Mesodermal cell (in vitro differentiated cells): Measurements from ENCODE around the gene RPL10.

Source experiments
- H3K27ac ChIP-seq: 2 replicates; pipeline ENCODE4 v1.7.0; 2013; ENCODE audit warnings: mild to moderate bottlenecking, low read depth, low read length, moderate library complexity; ENCODE audit not compliant: severe bottlenecking
- H3K36me3 ChIP-seq: 2 replicates; pipeline ENCODE4 v1.7.1; 2013; ENCODE audit warnings: mild to moderate bottlenecking, low read length, moderate library complexity; ENCODE audit not compliant: control insufficient read depth, insufficient read depth
- H3K4me1 ChIP-seq: one replicate; pipeline ENCODE4 v1.7.1; 2013; ENCODE audit warnings: mild to moderate bottlenecking, low read length; ENCODE audit not compliant: insufficient read depth, control insufficient read depth, poor library complexity, severe bottlenecking
- H3K4me3 ChIP-seq: 2 replicates; pipeline ENCODE4 v1.7.0; 2013; ENCODE audit warnings: low read length, control low read depth, mild to moderate bottlenecking; ENCODE audit not compliant: insufficient read depth, poor library complexity, severe bottlenecking; ENCODE audit errors: extremely low read depth
- H3K9me3 ChIP-seq: 2 replicates; pipeline ENCODE4 v1.7.1; 2013; ENCODE audit warnings: mild to moderate bottlenecking, low read length, moderate library complexity; ENCODE audit not compliant: control insufficient read depth
- WGBS, 2 experiments: methylation state at CpG; one replicate each; pipeline ENCODE4 v1.1.5; 2013; ENCODE audit warnings: missing lambda C conversion rate in 2 of 2; ENCODE audit not compliant: insufficient coverage in 2 of 2; 5-methylcytosine and 5-hydroxymethylcytosine counted together

The RPL10 gene

DNA sequence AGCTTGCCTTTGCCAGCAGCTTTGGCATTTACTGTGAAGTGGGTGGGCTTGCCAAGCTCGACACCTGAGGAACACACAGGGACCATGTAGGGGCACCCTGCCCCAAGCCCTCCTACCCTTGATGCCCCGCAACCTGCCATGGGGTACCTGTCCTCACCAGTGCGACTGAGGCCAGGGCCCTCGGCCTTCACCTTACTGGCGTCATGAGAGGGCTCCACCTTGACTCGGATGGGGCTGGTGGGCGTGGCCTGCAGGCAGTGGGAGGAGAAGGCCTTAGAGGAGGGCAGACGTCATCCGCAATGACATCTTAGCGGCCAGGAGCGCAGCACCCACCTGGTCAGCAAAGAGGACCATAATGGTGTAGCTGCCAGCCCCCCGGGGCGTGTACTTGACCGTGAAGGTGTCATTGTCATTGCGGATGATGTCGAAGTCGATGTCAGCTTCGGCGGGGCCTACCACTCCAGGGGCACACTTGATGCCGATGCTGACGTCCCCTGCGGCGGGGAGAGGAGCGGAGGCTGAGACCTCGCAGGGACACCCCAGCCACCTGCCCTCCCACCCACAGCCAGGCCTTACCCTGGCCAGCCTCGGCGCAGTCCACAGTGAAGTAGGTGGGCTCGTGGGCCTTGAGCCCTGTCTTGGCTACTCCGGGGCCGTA lies 36.0 kb upstream of the RPL10 start:
- 96% methylated on average over 7 to 18 of the region's 30 CpGs for WGBS, 2 experiments
- no peak overlapping the region for H3K27ac ChIP-seq
- peaks cover 82% of the 10 kb centered on the region for H3K36me3 ChIP-seq
- H3K9me3 ChIP-seq = no peaks in the 10 kb centered on the region
- H3K4me1 ChIP-seq = peaks cover 3% of the 10 kb centered on the region
- no peak overlapping the region for H3K4me3 ChIP-seq

DNA sequence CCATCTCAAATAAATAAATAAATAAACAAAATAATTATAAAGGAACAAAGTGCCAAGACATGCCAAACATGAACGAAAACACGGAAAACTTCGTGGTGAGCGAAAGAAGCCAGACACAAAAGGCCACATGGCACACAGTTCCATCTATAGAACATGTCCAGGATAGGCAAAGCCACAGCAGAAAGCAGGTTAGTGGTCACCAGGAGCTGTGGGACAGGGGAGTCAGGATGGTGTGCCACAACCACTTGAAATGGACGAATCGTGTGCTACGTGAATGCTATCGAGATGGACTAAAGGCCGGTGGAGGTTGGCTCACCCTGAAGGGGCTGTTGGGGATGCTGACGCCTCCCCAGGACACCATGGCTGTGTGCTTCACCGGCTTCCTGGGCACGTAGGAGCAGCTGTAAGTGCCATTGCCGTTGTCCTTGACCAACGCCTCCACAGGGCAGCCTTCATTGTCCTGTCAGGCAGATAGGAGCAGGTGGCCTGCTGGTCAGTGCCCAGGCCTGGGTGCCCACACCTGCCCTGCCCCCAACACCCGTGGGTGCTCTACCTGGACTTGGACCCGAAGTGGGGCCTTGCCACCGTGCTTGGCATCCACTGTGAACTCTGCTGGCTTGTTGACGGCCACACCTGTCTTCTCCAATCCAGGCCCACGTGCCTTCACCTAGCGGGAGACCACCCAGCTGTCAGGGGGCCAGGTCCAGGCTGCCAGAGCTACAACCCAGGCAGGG lies 34.3 kb upstream of the RPL10 start:
- Histone ChIP-seq H3K36me3 (peaks cover 76% of the 10 kb centered on the region), H3K27ac (no peak overlapping the region), H3K9me3 (no peaks in the 10 kb centered on the region), H3K4me1 (peaks cover 10% of the 10 kb centered on the region), H3K4me3 (no peak overlapping the region)
- 97 to 98% methylated on average over 11 to 12 of the region's 20 CpGs for WGBS, 2 experiments

DNA sequence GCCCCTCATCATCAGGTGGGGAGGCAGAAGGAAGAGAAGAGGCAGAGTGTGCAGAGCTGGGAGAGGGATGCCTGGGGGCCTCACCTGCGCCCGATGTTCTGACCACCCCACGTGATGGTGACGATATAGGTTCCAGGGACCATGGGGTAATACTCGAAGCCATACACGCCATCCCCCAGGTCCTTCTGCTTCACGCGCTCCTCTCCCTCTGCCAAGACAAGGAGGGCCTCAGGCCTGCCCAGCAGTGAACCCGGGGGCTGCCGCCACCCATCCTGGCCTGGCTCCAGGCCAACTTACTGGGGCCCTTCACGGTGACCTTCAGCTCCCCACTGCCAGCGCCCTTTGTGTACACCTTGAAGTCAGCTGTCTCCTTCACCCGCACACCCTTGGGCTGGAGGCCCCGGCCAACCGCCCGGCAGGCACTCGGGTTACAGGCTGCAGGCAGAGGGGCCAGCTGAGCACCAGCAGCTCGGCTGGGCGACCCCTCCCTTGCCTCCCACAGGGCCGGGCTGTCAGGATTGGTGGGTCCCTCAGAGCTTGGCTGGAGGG lies 33.1 kb upstream of the RPL10 start:
- WGBS, 2 experiments = 98 to 100% methylated on average over 4 to 11 of the region's 20 CpGs
- H3K27ac ChIP-seq = no peak overlapping the region
- H3K36me3 ChIP-seq = peaks cover 67% of the 10 kb centered on the region
- no peaks in the 10 kb centered on the region for H3K9me3 ChIP-seq
- H3K4me1 ChIP-seq = peaks cover 10% of the 10 kb centered on the region
- H3K4me3 ChIP-seq = no peak overlapping the region

DNA sequence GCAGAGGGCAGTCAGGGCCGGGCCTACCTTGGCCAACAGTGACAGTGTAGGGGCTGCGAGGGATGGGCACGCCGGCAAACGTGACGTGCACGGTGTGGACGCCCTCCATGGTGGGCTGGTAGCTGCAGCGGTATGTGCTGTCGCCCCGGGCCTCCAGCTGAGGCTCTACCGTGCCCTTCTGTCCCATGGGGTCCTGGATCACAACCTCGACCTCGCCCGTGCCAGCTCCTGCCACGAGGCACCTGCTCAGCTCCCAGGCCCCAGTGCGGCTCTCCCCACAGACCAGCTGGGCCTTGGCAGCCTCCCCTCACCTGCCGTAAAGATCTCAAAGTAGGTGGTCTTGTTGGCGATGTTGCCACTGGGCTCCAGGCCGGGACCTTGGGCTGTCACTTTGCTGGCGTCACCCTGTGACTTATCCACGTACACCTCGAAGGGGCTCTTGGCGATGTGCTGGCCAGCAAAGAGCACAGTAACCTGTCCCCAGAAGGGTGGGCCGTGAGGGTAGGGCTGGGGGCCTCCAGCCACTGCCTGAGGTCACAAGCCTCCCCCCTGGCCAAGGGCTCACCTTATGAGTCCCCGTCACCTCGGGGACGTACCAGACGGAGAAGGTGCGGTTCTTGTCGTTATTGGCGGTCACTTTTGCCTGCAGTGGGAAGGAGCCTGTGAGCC lies 32.0 kb upstream of the RPL10 start:
- 96 to 97% methylated on average over 11 to 23 of the region's 32 CpGs for WGBS, 2 experiments
- peaks cover 10% of the 10 kb centered on the region for H3K4me1 ChIP-seq
- no peak overlapping the region for H3K27ac ChIP-seq
- no peaks in the 10 kb centered on the region for H3K9me3 ChIP-seq
- H3K4me3 ChIP-seq = no peak overlapping the region
- H3K36me3 ChIP-seq = peaks cover 59% of the 10 kb centered on the region

DNA sequence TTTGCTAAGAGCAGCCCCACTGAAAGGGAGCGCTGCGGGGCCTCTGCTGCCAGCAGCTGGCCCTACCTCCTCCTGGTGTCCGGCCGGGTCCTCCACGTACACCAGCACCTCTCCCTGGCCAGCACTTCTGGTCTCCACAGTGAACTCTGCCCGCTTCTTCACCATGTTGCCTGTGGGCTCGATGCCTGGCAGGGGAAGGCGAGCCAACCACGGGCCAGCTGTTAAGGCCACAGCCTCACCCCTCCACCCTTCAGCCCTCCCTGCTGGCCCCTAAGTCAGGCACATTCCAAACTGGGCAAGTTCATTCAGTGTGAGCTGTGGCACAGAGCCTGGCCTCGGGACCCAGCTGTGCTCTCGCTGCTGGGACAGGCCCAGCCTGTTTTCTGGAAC lies 31.5 kb upstream of the RPL10 start:
- Histone ChIP-seq H3K36me3 (peaks cover 54% of the 10 kb centered on the region), H3K4me3 (no peak overlapping the region), H3K27ac (no peak overlapping the region), H3K9me3 (no peaks in the 10 kb centered on the region), H3K4me1 (peaks cover 10% of the 10 kb centered on the region)
- WGBS, 2 experiments = 100% methylated on average over 2 to 4 of the region's 11 CpGs

DNA sequence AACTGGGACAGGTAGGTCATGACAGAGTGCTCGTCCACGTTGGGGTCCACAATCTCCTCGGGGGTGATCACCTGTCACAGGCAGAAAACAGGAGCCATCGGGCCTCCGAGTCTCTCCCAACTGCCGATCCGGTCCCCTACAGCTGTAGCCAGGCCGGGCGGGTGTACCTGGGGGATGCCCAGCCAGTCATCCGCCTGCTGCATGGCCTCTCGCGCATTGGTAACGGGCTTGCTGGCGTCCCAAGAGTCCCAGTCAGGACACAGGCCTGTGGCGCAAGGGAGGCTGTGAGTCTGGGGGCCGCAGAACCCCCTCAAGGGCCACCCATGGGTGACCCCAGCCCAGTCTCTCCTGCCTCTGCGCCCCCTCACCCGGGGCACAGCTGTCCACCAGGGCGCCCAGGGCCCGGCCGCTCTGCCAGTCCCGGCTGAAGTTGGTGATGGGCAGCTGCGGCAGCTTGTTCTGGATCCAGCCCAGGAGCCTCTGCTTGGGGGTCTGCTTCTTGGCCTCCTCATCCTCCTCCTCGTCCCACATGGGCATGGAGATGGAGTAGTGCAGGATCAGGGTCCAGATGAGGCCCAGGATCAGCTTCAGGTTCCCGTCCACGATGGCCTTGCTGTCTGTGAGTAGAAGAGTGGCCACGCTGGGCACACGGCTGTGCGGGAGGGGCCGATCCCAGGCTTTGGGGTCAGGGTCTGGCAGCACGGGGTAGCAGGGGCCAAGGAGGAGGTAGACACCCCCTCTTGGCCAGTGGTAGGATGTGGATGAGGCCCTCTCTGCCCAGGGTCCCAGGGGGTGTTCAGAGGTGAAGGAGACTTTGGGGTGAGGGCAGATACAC lies 30.5 kb upstream of the RPL10 start:
- peak overlapping the region; percentile 62 for H3K4me3 ChIP-seq
- no peaks in the 10 kb centered on the region for H3K9me3 ChIP-seq
- H3K36me3 ChIP-seq = peaks cover 45% of the 10 kb centered on the region
- H3K4me1 ChIP-seq = peaks cover 12% of the 10 kb centered on the region
- H3K27ac ChIP-seq = peak overlapping the region; percentile 96
- WGBS, 2 experiments = 97% methylated on average over 13 to 19 of the region's 31 CpGs

DNA sequence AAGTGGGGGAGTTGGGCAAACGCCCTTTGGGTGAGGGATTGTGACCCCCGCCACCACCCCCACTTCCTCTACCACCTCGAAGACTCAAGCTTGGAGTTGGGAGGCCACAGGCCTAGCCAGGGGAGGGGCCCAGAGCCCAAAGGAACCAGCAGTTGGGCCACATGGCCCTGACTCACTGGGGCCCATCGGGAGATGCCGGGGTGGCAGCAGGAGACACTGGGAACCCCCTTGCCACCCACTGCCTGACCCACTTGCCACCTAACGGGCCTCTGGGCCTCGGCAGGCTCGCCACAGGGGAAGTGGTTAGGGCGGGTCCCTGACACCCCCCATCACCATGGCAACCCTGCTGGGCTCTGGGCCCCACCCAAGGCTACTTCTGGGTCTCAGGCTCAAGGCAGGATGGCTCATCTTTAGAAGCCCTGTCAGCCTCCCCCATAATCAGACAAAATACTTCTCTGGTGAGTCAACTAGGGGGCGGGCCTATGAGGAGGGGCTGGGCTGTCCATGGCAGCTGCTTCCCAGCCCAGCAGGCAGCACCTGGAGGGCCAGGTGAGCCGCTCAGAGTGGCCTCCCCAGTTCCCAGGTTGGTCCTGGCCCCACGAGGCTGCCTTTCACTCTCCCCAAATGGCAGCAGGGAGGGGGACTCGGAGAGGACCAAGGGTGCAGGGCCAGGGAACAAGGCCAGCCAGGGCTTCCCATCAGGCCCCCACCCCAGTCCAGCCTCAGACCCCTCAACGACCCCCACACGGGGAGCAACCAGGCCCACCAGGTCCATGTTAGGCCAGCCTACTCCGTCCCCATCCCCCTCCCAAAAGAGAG lies 29.3 kb upstream of the RPL10 start:
- H3K4me1 ChIP-seq = peaks cover 21% of the 10 kb centered on the region
- no peaks in the 10 kb centered on the region for H3K9me3 ChIP-seq
- H3K27ac ChIP-seq = peak overlapping the region; percentile 96
- peak overlapping the region; percentile 62 for H3K4me3 ChIP-seq
- WGBS, 2 experiments = 44 to 45% methylated on average over 2 to 3 of the region's 16 CpGs
- H3K36me3 ChIP-seq = peaks cover 36% of the 10 kb centered on the region

DNA sequence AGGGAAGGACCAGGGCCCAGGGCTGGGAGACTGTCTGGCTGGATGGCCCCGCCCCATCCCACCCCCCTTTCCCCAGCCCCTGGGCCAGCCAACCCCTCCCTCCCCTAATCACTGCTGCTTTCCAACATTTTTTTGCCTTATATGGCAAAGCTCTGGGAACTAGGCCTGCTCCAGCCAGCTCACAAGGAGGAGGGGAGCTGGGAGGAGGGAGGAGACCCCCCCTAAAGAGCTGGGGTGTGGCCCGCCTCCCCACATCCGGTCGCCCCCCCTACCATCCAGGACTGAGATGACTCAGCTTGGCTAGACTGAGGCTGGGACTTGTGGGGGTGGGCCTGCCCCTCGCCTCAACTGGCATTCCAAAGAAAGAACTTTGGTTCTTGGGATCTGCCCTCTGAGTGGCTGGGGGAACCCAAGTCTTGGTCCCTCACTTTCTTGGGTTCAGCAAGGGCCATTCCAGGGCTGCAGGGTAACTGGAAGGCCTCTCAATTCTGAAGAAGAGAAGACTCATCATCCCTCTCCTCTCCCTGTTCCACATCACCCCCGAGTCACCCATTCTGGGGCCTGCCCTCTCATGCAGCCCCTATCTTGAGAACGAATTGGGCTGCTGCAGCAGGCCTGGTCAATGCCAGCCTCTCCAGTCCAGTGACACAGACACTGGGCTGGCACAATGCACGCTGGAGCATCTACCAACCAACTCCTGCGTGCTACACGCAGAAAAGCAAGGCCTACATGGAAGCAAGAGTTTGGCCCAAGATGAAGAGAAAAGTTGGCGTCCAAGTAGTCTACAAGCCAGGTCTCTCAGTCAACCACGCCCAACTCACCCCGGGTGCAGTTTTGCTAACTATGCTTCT lies 28.5 kb upstream of the RPL10 start:
- Histone ChIP-seq H3K27ac (peak overlapping the region; percentile 96), H3K4me3 (peak overlapping the region; percentile 62), H3K36me3 (peaks cover 29% of the 10 kb centered on the region), H3K4me1 (peaks cover 21% of the 10 kb centered on the region), H3K9me3 (no peaks in the 10 kb centered on the region)
- 0% methylated on average over 3 to 4 of the region's 13 CpGs for WGBS, 2 experiments

DNA sequence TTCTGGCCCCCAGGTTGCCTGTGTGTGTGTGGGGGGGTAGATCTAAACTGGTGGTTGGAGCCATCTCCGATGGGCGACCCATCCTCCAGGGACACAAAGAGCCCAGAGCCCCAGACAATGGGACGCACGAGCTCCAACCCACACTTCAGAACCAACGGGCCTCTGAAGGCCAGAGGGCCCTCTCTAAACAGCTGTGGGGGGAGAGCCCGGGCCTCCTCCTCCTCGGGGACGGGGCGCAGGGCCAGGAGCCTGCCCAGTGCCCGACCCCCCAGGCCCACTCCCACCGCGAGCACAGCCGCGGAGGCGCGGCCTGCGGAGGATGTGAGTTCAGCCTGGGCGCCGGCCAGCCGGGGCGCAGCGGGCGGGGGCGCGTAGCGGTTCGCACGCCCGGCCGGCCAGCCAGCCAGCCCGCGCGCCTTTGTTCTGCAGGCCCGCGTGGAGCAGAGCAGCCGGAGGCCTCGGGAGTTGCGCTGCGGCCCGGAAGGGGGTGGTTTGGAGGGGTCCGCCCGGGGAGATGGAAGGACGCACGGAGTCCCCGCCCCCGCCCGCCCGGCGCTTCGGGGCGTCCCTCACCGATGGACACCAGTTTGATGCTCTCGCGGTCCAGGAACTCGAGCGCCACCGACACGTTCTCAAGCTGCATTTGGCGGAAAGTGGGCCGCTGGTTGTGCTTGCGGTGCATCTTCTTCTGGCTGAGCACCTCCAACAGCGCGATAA lies 27.7 kb upstream of the RPL10 start:
- 0 to 1% methylated on average over 19 to 32 of the region's 63 CpGs for WGBS, 2 experiments
- Histone ChIP-seq H3K4me3 (peak overlapping the region; percentile 62), H3K9me3 (no peaks in the 10 kb centered on the region), H3K27ac (peak overlapping the region; percentile 96), H3K4me1 (peaks cover 21% of the 10 kb centered on the region), H3K36me3 (peaks cover 27% of the 10 kb centered on the region)
